Neural cell (in vitro differentiated cells): Measurements from ENCODE around the gene SMPD3. TPM values are rescaled to one million over a fixed set of nuclear protein-coding genes. Genes with fewer than 3 reads are reported as not detected.

Experiments used
- H2AFZ ChIP-seq: fragments of 200-600, 300-800 bp; sonication (generic), shearing (Covaris generic); 2 replicates; pipeline ENCODE4 v1.6.0; 2014; ENCODE audit warnings: low read depth, mild to moderate bottlenecking, antibody characterized with exemption, low read length, moderate library complexity
- H3F3A ChIP-seq: fragments of 200-600 bp; shearing (Covaris generic); 2 replicates; pipeline ENCODE4 v1.6.1; 2016; ENCODE audit warnings: mild to moderate bottlenecking, moderate library complexity, mixed read lengths, antibody characterized with exemption, low read length; ENCODE audit not compliant: insufficient read depth, poor library complexity, severe bottlenecking
- H3K27ac ChIP-seq: fragments of 200-600, 300-800 bp; sonication (generic), shearing (Covaris generic); 2 replicates; pipeline ENCODE4 v1.5.1; 2014; ENCODE audit warnings: mild to moderate bottlenecking, low read length, moderate library complexity
- H3K27me3 ChIP-seq: fragments of 300-800, 200-600 bp; sonication (generic), shearing (Covaris generic); 2 replicates; pipeline ENCODE4 v1.6.0; 2014; ENCODE audit warnings: mild to moderate bottlenecking, low read depth, low read length, moderate library complexity; ENCODE audit not compliant: insufficient read depth
- H3K36me3 ChIP-seq: fragments of 300-800, 200-600 bp; sonication (generic), shearing (Covaris generic); 2 replicates; pipeline ENCODE4 v1.5.1; 2014; ENCODE audit warnings: mild to moderate bottlenecking, antibody characterized with exemption, low read length, moderate library complexity; ENCODE audit not compliant: insufficient read depth
- H3K4me2 ChIP-seq: fragments of 300-800, 200-600 bp; sonication (generic), shearing (Covaris generic); 2 replicates; pipeline ENCODE4 v1.6.0; 2014; ENCODE audit warnings: mild to moderate bottlenecking, low read length
- H3K4me3 ChIP-seq: fragments of 300-800, 200-600 bp; sonication (generic), shearing (Covaris generic); 2 replicates; pipeline ENCODE4 v1.5.1; 2014; ENCODE audit warnings: mild to moderate bottlenecking, low read length, moderate library complexity
- H3K79me2 ChIP-seq: fragments of 200-600 bp; shearing (Covaris generic); replicated peaks from 2 replicates; pipeline ENCODE4 v1.6.0; 2014; ENCODE audit warnings: mild to moderate bottlenecking, low read length, moderate library complexity; ENCODE audit not compliant: insufficient read depth
- H3K9ac ChIP-seq: fragments of 300-800, 200-600 bp; sonication (generic), shearing (Covaris generic); 2 replicates; pipeline ENCODE4 v1.6.1; 2016; ENCODE audit warnings: mild to moderate bottlenecking, low read length, mixed read lengths
- H3K9me2 ChIP-seq: fragments of 200-600 bp; shearing (Covaris generic); 2 replicates; pipeline ENCODE4 v1.6.1; 2016; ENCODE audit warnings: mild to moderate bottlenecking, low read length, mixed read lengths; ENCODE audit not compliant: insufficient read depth
- H3K9me3 ChIP-seq: fragments of 200-600, 300-800 bp; sonication (generic), shearing (Covaris generic); 2 replicates; pipeline ENCODE4 v1.6.1; 2016; ENCODE audit warnings: mild to moderate bottlenecking, mixed run types, low read length, moderate library complexity, mixed read lengths
- H4K20me1 ChIP-seq: fragments of 200-600 bp; shearing (Covaris generic); 2 replicates; pipeline ENCODE4 v1.6.1; 2016; ENCODE audit warnings: mild to moderate bottlenecking, mixed run types; ENCODE audit not compliant: insufficient read depth
- EP300 ChIP-seq: fragments of 450-650 bp; conservative IDR thresholded peaks from 2 replicates; pipeline ENCODE4 v1.6.1; 2014; ENCODE audit warnings: antibody characterized with exemption, mild to moderate bottlenecking, moderate library complexity; ENCODE audit not compliant: poor library complexity, severe bottlenecking
- EZH2 ChIP-seq: fragments of 200-600, 300-800 bp; shearing (Covaris generic), sonication (generic); IDR thresholded peaks from 2 replicates; pipeline ENCODE4 v1.6.1; 2014; ENCODE audit warnings: antibody characterized with exemption, low read length, borderline replicate concordance, mild to moderate bottlenecking; ENCODE audit not compliant: insufficient read depth, poor library complexity, severe bottlenecking
- MXI1 ChIP-seq: fragments of 450-650 bp; conservative IDR thresholded peaks from 2 replicates; pipeline ENCODE4 v1.6.1; 2014; ENCODE audit warnings: antibody characterized with exemption, mild to moderate bottlenecking; ENCODE audit not compliant: poor library complexity, severe bottlenecking
- POLR2AphosphoS5 ChIP-seq: IDR thresholded peaks from 2 replicates; pipeline ENCODE4 v1.6.1; 2012
- RAD21 ChIP-seq: fragments of 450-650 bp; conservative IDR thresholded peaks from 2 replicates; pipeline ENCODE4 v1.6.1; 2014; ENCODE audit warnings: antibody characterized with exemption, mild to moderate bottlenecking, moderate library complexity
- SMC3 ChIP-seq: fragments of 450-650 bp; conservative IDR thresholded peaks from 2 replicates; pipeline ENCODE4 v1.6.1; 2014; ENCODE audit warnings: antibody characterized with exemption, mild to moderate bottlenecking, moderate library complexity; ENCODE audit not compliant: poor library complexity
- TAF1 ChIP-seq: IDR thresholded peaks from 2 replicates; pipeline ENCODE4 v1.6.1; 2012; ENCODE audit warnings: low read depth
- polyA plus RNA-seq: library from polyadenylated mRNA; depleted of rRNA; stranded (reverse); fragments of >200 nt; gene quantifications from 2 replicates; pipeline ENCODE4 v1.2.3, GENCODE V29; 2014
- TF ChIP-seq, protein P1 (sequence below): IDR thresholded peaks from 2 replicates; pipeline ENCODE4 v1.6.1; 2012; ENCODE audit warnings: borderline replicate concordance
- TF ChIP-seq, protein P2 (sequence below): fragments of 450-650 bp; IDR thresholded peaks from 2 replicates; pipeline ENCODE4 v1.5.1; 2014; ENCODE audit warnings: antibody characterized with exemption, mild to moderate bottlenecking, moderate library complexity; ENCODE audit not compliant: poor library complexity, severe bottlenecking

SMPD3 gene
- polyA plus RNA-seq, 1 donor from 2014 or later = 42.7 TPM

DNA sequence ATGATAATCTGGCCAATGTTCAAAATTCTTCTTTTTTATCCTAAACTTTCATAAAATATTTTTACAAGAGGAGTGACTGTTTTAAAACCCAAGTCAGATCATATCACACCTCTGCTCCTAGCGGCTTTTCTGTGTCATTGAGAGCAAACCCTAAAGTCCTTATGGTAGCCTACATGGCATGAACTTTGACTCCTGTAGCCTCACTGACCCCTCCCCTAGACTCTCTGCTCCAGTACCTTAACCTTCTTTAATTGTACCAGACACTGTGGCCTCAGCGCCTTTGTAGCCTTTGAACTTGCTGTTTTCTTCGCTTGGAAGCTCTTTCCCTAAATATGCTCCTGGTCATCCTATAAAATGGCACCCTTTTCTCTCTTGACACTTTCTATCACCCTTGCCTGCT, 7.3 kb upstream of the SMPD3 start:
- H2AFZ ChIP-seq = no peak overlapping the region
- H3K9me3 ChIP-seq = no peaks in the 10 kb centered on the region
- H3K9me2 ChIP-seq = no peaks in the 10 kb centered on the region
- no peaks in the 10 kb centered on the region for H3K27me3 ChIP-seq
- H4K20me1 ChIP-seq = no peaks in the 10 kb centered on the region
- no peak overlapping the region for H3K27ac ChIP-seq
- H3K79me2 ChIP-seq = no peaks in the 10 kb centered on the region
- no peak overlapping the region for H3K4me3 ChIP-seq
- TF ChIP-seq EP300 = no peak
- no peak for TF ChIP-seq TAF1
- TF ChIP-seq, protein P1, sequence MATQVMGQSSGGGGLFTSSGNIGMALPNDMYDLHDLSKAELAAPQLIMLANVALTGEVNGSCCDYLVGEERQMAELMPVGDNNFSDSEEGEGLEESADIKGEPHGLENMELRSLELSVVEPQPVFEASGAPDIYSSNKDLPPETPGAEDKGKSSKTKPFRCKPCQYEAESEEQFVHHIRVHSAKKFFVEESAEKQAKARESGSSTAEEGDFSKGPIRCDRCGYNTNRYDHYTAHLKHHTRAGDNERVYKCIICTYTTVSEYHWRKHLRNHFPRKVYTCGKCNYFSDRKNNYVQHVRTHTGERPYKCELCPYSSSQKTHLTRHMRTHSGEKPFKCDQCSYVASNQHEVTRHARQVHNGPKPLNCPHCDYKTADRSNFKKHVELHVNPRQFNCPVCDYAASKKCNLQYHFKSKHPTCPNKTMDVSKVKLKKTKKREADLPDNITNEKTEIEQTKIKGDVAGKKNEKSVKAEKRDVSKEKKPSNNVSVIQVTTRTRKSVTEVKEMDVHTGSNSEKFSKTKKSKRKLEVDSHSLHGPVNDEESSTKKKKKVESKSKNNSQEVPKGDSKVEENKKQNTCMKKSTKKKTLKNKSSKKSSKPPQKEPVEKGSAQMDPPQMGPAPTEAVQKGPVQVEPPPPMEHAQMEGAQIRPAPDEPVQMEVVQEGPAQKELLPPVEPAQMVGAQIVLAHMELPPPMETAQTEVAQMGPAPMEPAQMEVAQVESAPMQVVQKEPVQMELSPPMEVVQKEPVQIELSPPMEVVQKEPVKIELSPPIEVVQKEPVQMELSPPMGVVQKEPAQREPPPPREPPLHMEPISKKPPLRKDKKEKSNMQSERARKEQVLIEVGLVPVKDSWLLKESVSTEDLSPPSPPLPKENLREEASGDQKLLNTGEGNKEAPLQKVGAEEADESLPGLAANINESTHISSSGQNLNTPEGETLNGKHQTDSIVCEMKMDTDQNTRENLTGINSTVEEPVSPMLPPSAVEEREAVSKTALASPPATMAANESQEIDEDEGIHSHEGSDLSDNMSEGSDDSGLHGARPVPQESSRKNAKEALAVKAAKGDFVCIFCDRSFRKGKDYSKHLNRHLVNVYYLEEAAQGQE = no peak
- no peak for TF ChIP-seq EZH2
- no peak for TF ChIP-seq MXI1
- no peak for TF ChIP-seq RAD21
- no peak for TF ChIP-seq SMC3
- TF ChIP-seq, protein P2, sequence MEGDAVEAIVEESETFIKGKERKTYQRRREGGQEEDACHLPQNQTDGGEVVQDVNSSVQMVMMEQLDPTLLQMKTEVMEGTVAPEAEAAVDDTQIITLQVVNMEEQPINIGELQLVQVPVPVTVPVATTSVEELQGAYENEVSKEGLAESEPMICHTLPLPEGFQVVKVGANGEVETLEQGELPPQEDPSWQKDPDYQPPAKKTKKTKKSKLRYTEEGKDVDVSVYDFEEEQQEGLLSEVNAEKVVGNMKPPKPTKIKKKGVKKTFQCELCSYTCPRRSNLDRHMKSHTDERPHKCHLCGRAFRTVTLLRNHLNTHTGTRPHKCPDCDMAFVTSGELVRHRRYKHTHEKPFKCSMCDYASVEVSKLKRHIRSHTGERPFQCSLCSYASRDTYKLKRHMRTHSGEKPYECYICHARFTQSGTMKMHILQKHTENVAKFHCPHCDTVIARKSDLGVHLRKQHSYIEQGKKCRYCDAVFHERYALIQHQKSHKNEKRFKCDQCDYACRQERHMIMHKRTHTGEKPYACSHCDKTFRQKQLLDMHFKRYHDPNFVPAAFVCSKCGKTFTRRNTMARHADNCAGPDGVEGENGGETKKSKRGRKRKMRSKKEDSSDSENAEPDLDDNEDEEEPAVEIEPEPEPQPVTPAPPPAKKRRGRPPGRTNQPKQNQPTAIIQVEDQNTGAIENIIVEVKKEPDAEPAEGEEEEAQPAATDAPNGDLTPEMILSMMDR = no peak
- TF ChIP-seq POLR2AphosphoS5 = no peak
- H3K36me3 ChIP-seq = no peaks in the 10 kb centered on the region
- H3F3A ChIP-seq = no peaks in the 10 kb centered on the region
- no peak overlapping the region for H3K4me2 ChIP-seq
- no peak overlapping the region for H3K9ac ChIP-seq

DNA sequence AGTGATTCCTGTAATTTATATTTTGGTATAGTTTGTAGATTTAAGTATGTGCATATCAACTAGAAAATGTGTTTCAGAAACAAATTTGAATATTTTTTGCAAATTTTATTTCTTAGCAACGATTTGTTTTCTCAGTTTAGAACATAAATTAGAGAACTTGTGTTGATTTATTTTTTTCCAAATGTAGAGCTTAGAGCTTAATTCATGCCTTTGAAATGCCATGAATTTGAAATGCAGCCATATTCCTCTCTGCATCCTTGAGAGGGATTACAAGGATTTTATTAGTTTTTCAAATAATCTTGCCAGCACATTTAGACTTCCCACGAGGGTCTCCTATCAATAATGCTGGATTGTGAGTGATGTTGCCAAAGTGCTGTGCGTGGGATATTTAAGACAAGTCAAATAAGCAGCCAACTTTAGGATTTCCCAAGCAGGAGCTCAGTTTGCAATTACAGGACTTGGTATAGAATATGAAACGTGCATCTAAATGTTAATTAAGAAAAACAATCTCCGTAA, 6.7 kb upstream of the SMPD3 start:
- Histone ChIP-seq H3F3A (no peaks in the 10 kb centered on the region), H3K27ac (no peak overlapping the region), H4K20me1 (no peaks in the 10 kb centered on the region), H3K27me3 (no peaks in the 10 kb centered on the region), H2AFZ (no peak overlapping the region), H3K4me2 (no peak overlapping the region), H3K9me2 (no peaks in the 10 kb centered on the region), H3K9ac (no peak overlapping the region), H3K36me3 (no peaks in the 10 kb centered on the region), H3K4me3 (no peak overlapping the region), H3K9me3 (no peaks in the 10 kb centered on the region), H3K79me2 (no peaks in the 10 kb centered on the region)
- TF ChIP-seq POLR2AphosphoS5 (no peak), MXI1 (no peak), SMC3 (no peak), EZH2 (no peak), TAF1 (no peak), EP300 (no peak), RAD21 (no peak)
- TF ChIP-seq, protein P1 = no peak
- TF ChIP-seq, protein P2 = no peak
